ENCODE results near the gene MAP1LC3B.
"Not testable (repeated sequence)": the region's sequence is repeated elsewhere in the genome, so short reads cannot be mapped to it uniquely, and the experiment has no call there.

The MAP1LC3B gene

GRCh38 chr16:87374313-87374712 lies 17.8 kb upstream of the MAP1LC3B start:
- no peak for TF ChIP-seq CTCF (IDR thresholded peaks at IDR 0.05; ENCODE audit: low read depth, low read length)
- DNase-seq (ENCODE audit: extremely low read depth, low read depth): no peak

GRCh38 chr16:87375426-87376135 lies 16.6 kb upstream of the MAP1LC3B start:
- no peak for DNase-seq (ENCODE audit: extremely low read depth, low read depth)
- TF ChIP-seq CTCF (IDR thresholded peaks at IDR 0.05; ENCODE audit: low read depth, low read length): no peak

- DNase-seq (ENCODE audit: extremely low read depth, low read depth): no peak
- no peak for TF ChIP-seq CTCF (IDR thresholded peaks at IDR 0.05; ENCODE audit: low read depth, low read length)
Measured at GRCh38 chr16:87376660-87377059, 15.5 kb upstream of the MAP1LC3B start.

- DNase-seq (ENCODE audit: extremely low read depth, low read depth): not testable (repeated sequence)
Measured at GRCh38 chr16:87379312-87379752, 12.8 kb upstream of the MAP1LC3B start.

GRCh38 chr16:87380403-87380802 lies 11.7 kb upstream of the MAP1LC3B start:
- no peak for DNase-seq (ENCODE audit: extremely low read depth, low read depth)
- no peak for TF ChIP-seq CTCF (IDR thresholded peaks at IDR 0.05; ENCODE audit: low read depth, low read length)

- no peak; the same call in 1 of the 2 replicates for TF ChIP-seq CTCF (IDR thresholded peaks at IDR 0.05; ENCODE audit: low read depth, low read length)
- DNase-seq (ENCODE audit: extremely low read depth, low read depth): no peak
Measured at GRCh38 chr16:87380881-87381280, 11.3 kb upstream of the MAP1LC3B start.

- no peak for DNase-seq (ENCODE audit: extremely low read depth, low read depth)
- TF ChIP-seq CTCF (IDR thresholded peaks at IDR 0.05; ENCODE audit: low read depth, low read length): no peak
Measured at GRCh38 chr16:87382023-87382785, 9.9 kb upstream of the MAP1LC3B start.

Measured in AG09319 (cell line).